ENCODE results near the gene CCDC154.

Gene CCDC154

DNA sequence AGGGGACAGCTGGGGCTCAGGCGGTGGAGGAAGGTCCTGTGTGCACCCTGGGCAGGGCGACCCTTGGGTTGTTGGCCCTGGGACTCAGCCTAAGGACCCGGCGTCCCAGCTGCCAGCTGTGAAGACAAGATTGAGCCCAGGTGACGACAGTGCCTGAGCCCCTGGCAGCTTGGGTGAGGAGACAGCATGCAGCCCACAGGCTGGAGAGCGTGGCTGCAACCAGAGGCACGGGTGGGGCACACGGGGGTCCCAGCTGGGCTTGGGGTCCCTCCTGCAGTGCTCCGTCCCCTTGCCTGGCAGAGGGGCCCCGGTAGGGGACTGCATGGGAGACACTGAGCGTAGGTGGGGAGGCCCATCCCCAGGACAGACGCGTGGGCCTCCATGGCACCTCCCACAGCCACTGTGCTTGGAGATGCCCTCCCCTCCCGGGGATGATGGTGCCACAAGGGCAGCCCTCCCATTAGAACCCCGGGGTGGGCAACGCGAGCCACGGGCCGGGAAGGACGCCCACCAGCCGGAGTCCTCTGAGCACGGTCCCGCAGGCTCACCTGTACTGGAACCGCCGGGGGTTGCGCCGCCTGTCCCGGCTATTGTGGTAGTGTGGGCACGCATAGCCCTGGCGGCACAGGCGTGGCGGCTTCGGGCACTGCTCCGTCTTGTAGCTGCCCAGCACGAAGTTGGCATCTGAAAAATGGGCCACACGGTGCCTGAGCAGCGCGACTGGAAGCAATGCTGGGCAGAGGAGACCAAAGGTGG is 45.4 kb downstream of the CCDC154 start:
- H3K36me3 ChIP-seq (ENCODE audit: control insufficient read depth, insufficient read depth, low read length): no peaks in the 10 kb centered on the region
- TF ChIP-seq, protein P1, sequence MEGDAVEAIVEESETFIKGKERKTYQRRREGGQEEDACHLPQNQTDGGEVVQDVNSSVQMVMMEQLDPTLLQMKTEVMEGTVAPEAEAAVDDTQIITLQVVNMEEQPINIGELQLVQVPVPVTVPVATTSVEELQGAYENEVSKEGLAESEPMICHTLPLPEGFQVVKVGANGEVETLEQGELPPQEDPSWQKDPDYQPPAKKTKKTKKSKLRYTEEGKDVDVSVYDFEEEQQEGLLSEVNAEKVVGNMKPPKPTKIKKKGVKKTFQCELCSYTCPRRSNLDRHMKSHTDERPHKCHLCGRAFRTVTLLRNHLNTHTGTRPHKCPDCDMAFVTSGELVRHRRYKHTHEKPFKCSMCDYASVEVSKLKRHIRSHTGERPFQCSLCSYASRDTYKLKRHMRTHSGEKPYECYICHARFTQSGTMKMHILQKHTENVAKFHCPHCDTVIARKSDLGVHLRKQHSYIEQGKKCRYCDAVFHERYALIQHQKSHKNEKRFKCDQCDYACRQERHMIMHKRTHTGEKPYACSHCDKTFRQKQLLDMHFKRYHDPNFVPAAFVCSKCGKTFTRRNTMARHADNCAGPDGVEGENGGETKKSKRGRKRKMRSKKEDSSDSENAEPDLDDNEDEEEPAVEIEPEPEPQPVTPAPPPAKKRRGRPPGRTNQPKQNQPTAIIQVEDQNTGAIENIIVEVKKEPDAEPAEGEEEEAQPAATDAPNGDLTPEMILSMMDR (IDR thresholded peaks at IDR 0.05): no peak
- no peak overlapping the region for H3K27ac ChIP-seq
- no peaks in the 10 kb centered on the region for H3K27me3 ChIP-seq (ENCODE audit: control insufficient read depth, insufficient read depth, low read length)
- H3K79me2 ChIP-seq: peaks cover 8% of the 10 kb centered on the region
- H3K9ac ChIP-seq: no peak overlapping the region
- no peak overlapping the region for H3K4me2 ChIP-seq (ENCODE audit: low read length)
- H3K9me3 ChIP-seq (ENCODE audit: control insufficient read depth, low read length): no peaks in the 10 kb centered on the region
- H3K4me3 ChIP-seq (ENCODE audit: low read depth, low read length): no peak overlapping the region
- no peak overlapping the region for H2AFZ ChIP-seq
- no peaks in the 10 kb centered on the region for H3K4me1 ChIP-seq

DNA sequence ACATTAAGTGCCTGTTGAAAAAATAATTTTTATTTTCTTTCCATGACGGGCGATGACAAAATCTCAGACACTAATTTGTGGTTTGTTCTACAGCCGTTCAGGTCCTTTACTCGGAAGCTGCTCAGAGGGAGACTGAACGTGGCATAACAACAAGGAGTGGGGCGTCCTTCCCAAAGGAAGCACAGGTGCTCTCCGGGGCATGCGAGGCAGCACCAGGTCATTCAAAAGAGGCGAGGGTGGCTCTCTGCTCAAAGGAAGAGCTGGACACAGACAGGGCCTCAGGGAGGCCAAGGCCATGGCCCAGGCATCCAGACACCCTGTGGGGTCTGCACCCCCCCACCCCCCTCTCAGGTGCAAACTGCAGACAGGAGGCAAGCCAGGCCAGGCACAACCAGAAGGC is 46.0 kb downstream of the CCDC154 start:
- Histone ChIP-seq H3K36me3 (ENCODE audit: control insufficient read depth, insufficient read depth, low read length) (no peaks in the 10 kb centered on the region), H3K4me3 (ENCODE audit: low read depth, low read length) (no peak overlapping the region), H3K27ac (no peak overlapping the region), H3K9ac (no peak overlapping the region), H3K4me1 (no peaks in the 10 kb centered on the region), H3K4me2 (ENCODE audit: low read length) (no peak overlapping the region), H3K27me3 (ENCODE audit: control insufficient read depth, insufficient read depth, low read length) (no peaks in the 10 kb centered on the region), H2AFZ (no peak overlapping the region), H3K9me3 (ENCODE audit: control insufficient read depth, low read length) (no peaks in the 10 kb centered on the region), H3K79me2 (peaks cover 8% of the 10 kb centered on the region)
- TF ChIP-seq, protein P1 (IDR thresholded peaks at IDR 0.05): no peak

DNA sequence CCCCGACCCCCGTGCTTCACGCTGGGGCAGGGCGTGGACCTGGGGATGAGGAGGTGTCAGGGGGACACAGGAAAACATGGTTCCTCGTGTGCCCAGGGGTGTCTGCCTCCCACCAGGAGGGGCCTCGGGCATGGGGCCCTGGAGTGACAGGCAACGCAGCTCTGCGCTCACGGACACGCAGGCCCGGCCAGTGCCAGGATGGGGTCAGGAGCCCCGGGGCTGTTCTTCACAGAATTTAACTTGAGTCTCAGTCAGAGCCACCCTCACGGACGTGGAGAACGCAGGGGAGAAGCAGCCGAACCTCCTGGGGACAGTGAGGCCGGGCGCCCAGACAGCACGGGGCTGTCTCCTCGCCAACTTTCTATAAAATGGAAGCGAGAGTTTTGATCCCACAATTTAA is 46.6 kb downstream of the CCDC154 start:
- TF ChIP-seq, protein P1 (IDR thresholded peaks at IDR 0.05): no peak
- no peaks in the 10 kb centered on the region for H3K27me3 ChIP-seq (ENCODE audit: control insufficient read depth, insufficient read depth, low read length)

DNA sequence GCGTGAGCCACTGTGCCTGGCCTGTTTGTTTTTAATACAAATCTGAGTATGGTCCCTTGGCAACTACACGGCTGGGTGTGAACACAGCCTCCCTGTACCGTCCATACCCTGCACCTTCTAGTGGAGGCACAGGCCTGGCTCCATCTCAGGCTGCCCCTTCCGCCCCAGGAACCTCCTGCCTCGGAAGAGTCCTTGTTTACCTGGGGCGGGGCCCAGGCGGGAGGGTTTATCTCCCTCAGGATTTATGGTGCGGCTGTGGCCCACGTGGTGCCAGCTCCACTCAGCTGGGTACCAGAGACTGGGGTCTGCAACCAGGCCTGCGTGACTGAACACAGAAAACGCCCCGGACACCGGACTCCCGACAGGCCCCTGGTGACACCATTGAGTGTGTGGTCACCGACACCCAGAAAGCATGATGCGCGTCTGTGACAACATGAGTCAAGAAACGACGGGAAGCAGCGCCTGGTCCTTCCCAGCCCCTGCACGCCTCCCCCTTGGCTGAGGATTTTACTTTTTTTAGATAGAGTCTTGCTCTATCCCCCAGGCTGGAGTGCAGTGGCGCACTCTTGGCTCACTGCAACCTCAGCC is 48.8 kb downstream of the CCDC154 start:
- Histone ChIP-seq H3K9ac (no peak overlapping the region), H3K79me2 (peaks cover 5% of the 10 kb centered on the region), H3K4me1 (no peaks in the 10 kb centered on the region), H3K36me3 (ENCODE audit: control insufficient read depth, insufficient read depth, low read length) (no peaks in the 10 kb centered on the region), H3K4me3 (ENCODE audit: low read depth, low read length) (no peak overlapping the region), H3K27me3 (ENCODE audit: control insufficient read depth, insufficient read depth, low read length) (no peaks in the 10 kb centered on the region), H3K9me3 (ENCODE audit: control insufficient read depth, low read length) (no peaks in the 10 kb centered on the region), H3K27ac (no peak overlapping the region), H2AFZ (no peak overlapping the region), H3K4me2 (ENCODE audit: low read length) (no peak overlapping the region)
- TF ChIP-seq, protein P1 (IDR thresholded peaks at IDR 0.05): no peak

More for the DNA sequence above, 46.6 kb downstream of the CCDC154 start:
- Histone ChIP-seq H3K4me1 (no peaks in the 10 kb centered on the region), H3K79me2 (peaks cover 8% of the 10 kb centered on the region), H3K27ac (no peak overlapping the region), H2AFZ (no peak overlapping the region), H3K4me3 (ENCODE audit: low read depth, low read length) (no peak overlapping the region), H3K9me3 (ENCODE audit: control insufficient read depth, low read length) (no peaks in the 10 kb centered on the region), H3K9ac (no peak overlapping the region), H3K4me2 (ENCODE audit: low read length) (no peak overlapping the region), H3K36me3 (ENCODE audit: control insufficient read depth, insufficient read depth, low read length) (no peaks in the 10 kb centered on the region)
